ENCODE measurements around the gene FER.
"Not testable (repeated sequence)": the region's sequence is repeated elsewhere in the genome, so short reads cannot be mapped to it uniquely, and the experiment has no call there.

FER gene

GRCh38 chr5:108989761-108990392 lies 242.2 kb downstream of the FER start:
- no peak for DNase-seq

- not testable (repeated sequence) for DNase-seq
Observed at GRCh38 chr5:108992396-108993085, 244.8 kb downstream of the FER start.

GRCh38 chr5:108993440-108993839 lies 245.7 kb downstream of the FER start:
- not testable (repeated sequence) for DNase-seq

- no peak for DNase-seq
Observed at GRCh38 chr5:108997720-108998119, 250.0 kb downstream of the FER start.

GRCh38 chr5:108998216-108998615 lies 250.5 kb downstream of the FER start:
- DNase-seq, result no peak

GRCh38 chr5:109003928-109004327 lies 256.2 kb downstream of the FER start:
- no peak for DNase-seq

GRCh38 chr5:109005297-109006009 lies 257.8 kb downstream of the FER start:
- no peak for DNase-seq

- no peak for DNase-seq
Observed at GRCh38 chr5:109006129-109006528, 258.4 kb downstream of the FER start.

- no peak for DNase-seq
Observed at GRCh38 chr5:109016300-109016699, 268.6 kb downstream of the FER start.

- no peak for DNase-seq
Observed at GRCh38 chr5:109022056-109022455, 274.4 kb downstream of the FER start.

- DNase-seq, result not testable (repeated sequence)
Observed at GRCh38 chr5:109025729-109026128, 278.0 kb downstream of the FER start.

- no peak for DNase-seq
Observed at GRCh38 chr5:109027983-109028607, 280.4 kb downstream of the FER start.

- no peak for DNase-seq
Observed at GRCh38 chr5:109028608-109029299, 281.1 kb downstream of the FER start.

- no peak for DNase-seq
Observed at GRCh38 chr5:109029847-109030246, 282.1 kb downstream of the FER start.

GRCh38 chr5:109030360-109031143 lies 282.9 kb downstream of the FER start:
- no peak for DNase-seq

- no peak for DNase-seq
Observed at GRCh38 chr5:109034306-109034705, 286.6 kb downstream of the FER start.

- no peak for DNase-seq
Observed at GRCh38 chr5:109035436-109035835, 287.7 kb downstream of the FER start.

GRCh38 chr5:109038209-109038840 lies 290.6 kb downstream of the FER start:
- no peak for DNase-seq

GRCh38 chr5:109041317-109041716 lies 293.6 kb downstream of the FER start:
- no peak for DNase-seq

- DNase-seq, result no peak
Observed at GRCh38 chr5:109045710-109046109, 298.0 kb downstream of the FER start.

- DNase-seq, result no peak
Observed at GRCh38 chr5:109049565-109049964, 301.9 kb downstream of the FER start.

GRCh38 chr5:109050321-109050720 lies 302.6 kb downstream of the FER start:
- DNase-seq, result not testable (repeated sequence)
